ENCODE measurements around the gene CRIP2.

The CRIP2 gene

DNA sequence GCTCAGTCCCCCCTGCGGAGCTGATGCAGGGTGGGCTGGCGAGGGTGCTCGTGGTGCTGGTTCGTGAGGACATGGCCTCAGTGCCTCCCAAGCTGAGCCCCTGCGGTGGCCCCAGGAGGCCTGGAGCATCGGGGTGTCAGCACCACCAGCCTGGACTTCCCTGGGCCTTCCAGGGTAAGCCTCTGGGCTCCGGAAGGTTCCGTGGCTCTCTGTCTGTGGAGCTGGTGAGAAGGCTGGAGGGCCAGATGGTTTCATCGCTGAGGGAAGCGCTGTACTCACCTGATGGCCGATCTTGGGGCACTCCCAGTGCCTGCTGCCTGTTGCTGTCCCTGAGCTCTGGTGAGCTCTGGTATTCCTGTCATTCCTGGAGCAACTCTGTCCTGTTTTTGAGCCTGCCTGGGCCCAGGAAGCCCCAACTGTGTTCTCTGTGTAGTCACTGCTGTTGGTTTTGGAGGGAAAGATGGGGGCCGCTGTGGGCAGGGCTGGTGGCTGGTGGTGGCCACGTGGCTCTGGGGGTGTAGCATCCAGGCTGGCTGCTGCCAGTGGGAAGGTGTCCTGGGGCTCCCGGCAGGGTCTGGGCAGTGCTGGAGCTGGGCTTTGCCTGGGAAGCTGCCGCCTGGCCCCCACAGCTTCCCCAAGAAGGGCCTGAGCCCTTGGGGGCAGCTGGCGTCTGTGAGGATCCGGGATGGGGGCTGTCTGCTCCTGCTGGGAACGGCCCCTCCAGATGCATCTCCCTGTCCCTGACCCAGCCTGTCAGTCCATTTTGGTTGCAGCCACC is 36.7 kb upstream of the CRIP2 start:
- TF ChIP-seq, protein P1, sequence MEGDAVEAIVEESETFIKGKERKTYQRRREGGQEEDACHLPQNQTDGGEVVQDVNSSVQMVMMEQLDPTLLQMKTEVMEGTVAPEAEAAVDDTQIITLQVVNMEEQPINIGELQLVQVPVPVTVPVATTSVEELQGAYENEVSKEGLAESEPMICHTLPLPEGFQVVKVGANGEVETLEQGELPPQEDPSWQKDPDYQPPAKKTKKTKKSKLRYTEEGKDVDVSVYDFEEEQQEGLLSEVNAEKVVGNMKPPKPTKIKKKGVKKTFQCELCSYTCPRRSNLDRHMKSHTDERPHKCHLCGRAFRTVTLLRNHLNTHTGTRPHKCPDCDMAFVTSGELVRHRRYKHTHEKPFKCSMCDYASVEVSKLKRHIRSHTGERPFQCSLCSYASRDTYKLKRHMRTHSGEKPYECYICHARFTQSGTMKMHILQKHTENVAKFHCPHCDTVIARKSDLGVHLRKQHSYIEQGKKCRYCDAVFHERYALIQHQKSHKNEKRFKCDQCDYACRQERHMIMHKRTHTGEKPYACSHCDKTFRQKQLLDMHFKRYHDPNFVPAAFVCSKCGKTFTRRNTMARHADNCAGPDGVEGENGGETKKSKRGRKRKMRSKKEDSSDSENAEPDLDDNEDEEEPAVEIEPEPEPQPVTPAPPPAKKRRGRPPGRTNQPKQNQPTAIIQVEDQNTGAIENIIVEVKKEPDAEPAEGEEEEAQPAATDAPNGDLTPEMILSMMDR (IDR thresholded peaks at IDR 0.05; ENCODE audit: low read depth, low read length): no peak

DNA sequence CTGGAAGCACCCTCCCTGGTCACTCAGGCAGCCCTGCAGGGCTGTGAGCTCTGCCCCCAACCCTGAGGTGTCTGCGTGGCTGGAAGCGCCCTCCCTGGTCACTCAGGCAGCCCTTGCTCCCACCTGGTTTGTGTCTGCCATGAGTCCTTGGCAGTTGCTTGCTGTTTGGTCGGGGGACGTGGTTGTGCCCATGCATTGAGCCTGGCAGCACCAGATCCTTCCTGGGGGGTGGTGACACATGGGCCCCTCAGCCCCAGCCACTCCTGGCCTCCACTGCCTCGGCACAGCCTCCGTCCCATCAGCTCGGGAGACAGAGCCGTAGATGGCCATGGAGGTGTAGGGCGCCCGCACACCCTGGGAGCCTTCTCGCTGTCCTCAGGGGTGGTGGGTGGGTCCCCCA is 35.4 kb upstream of the CRIP2 start:
- DNase-seq (ENCODE audit: extremely low read depth, low read depth): no peak
- TF ChIP-seq, protein P1 (IDR thresholded peaks at IDR 0.05; ENCODE audit: low read depth, low read length): no peak

More for the DNA sequence above, 36.7 kb upstream of the CRIP2 start:
- no peak for DNase-seq (ENCODE audit: extremely low read depth, low read depth)

DNA sequence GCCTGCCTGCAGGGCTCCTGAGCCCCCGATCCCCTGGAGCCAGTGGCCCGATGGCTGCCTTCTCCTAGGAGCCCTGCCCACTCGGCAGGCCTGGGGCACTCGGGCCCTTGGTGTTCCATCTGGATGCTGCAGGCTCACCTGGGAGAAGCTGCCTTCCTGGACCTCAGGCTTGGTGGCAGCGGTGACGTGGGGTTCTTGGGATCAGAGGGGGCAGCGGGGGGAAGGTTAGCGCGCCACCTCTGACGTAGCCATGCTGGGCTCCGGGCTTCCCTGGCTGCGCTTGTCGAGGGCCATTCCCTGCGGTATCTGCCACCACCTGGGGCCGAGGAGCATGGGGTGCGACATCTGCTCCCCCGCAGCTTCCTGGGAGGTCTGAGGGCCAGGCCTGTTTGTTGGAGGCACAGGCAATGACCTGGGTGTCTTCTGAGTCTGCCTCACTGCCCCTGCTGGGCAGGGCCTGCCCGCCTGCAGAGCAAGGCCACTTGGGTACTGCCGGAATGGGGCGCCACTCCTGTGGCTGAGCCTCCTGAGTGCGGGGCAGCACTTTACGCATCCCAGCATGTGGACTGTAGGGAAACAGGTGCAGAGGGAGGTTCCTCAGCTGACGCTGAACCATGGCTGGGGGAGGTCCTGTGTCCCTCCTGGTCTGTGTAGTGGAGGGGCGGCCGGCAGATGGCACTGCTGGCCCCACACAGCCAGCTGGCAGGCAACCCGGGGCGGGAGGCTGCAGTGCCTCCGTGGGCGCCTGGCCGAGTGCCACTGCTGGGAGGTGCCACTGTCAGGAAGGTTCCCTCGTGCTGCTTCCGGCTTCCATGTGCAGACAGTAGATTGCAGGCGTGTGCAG is 34.7 kb upstream of the CRIP2 start:
- TF ChIP-seq, protein P1 (IDR thresholded peaks at IDR 0.05; ENCODE audit: low read depth, low read length): no peak; the same call in 1 of the 2 replicates
- DNase-seq (ENCODE audit: extremely low read depth, low read depth): no peak

DNA sequence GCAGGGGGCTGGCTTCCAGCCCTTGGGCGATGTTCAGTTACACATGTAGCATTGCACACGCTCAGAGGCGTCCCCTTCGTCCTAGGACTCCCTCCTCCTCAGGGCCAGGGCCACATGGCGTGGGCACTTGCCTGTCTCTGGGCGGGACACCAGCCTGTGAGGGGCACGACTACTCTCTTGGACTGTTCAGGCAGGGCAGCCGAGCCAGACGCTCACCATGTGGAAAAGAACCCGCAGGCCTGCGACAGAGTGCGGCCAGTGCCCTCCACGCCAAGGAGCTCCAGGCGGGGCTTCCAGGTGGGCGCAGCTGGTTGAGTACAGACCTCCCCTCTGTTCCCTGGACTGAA is 34.1 kb upstream of the CRIP2 start:
- TF ChIP-seq, protein P1 (IDR thresholded peaks at IDR 0.05; ENCODE audit: low read depth, low read length): no peak
- DNase-seq (ENCODE audit: extremely low read depth, low read depth): no peak

DNA sequence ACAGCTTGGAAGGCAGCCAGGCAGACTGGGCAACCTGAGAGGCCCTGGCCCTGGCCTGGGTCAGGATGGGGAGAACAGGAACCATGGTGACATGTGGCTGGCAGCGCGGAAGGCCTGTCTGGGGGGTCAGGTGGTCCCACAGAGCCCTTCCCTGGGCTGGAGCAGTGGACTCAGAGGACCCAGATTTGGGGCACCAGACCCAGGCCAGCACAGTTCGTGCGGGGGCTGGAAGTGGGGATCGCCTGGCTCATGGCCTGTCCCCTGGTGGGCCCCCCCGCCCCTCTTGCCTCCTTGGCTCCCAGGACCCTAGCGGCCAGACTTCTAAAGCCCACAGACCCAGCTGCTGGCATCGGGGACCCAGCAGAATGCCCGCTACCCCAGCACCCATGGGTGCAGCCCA is 33.6 kb upstream of the CRIP2 start:
- TF ChIP-seq, protein P1 (IDR thresholded peaks at IDR 0.05; ENCODE audit: low read depth, low read length): no peak
- DNase-seq (ENCODE audit: extremely low read depth, low read depth): no peak

DNA sequence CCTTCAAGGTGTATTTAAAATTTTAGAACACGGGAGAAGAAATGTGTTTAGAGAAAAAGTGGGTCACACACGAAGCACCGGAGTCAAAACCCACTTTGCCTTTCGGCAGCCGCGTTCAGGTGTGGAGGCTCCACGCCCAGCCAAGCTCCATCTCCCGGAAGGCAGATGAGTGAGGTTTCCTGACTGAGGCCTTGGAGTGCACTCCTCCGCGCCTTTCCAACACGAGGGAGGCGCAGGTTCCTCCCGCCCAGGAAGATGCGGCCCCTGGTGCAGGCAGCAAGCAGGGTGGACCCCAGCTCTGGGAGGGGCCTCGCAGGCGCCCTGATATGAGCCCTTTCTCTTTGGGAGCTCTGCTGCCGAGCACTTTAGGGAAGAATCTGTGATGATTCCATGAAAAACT is 32.5 kb upstream of the CRIP2 start:
- DNase-seq (ENCODE audit: extremely low read depth, low read depth): no peak
- TF ChIP-seq, protein P1 (IDR thresholded peaks at IDR 0.05; ENCODE audit: low read depth, low read length): no peak

DNA sequence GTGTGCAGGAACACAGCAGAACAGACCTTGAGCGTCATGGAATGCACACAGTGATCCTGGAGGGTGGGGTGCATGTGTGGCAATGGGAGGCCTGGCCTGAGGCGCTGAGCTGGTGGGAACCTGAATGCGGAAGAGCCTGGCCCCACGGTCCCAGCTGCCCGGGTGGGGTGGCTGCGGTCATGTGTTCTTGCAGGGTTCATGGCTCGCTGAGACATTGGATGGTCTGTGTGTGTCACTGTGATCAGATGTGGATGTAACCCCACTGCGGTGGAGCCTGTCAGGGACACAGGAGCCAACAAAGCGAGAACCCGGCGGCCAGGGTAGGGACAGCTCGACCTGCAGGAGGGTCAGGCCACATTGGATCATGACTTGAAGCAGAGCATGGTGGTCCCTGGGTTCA is 31.8 kb upstream of the CRIP2 start:
- TF ChIP-seq, protein P1 (IDR thresholded peaks at IDR 0.05; ENCODE audit: low read depth, low read length): no peak
- DNase-seq (ENCODE audit: extremely low read depth, low read depth): no peak
